Mucosa of descending colon (tissue), 3 donors: ENCODE results near the gene GPR55. TPM values are rescaled to one million over a fixed set of nuclear protein-coding genes. Genes with fewer than 3 reads are reported as not detected.

Source experiments
- ATAC-seq: fragments of 200-7000 bp; cut with Tn5 transposase; one replicate; pipeline ENCODE4 v1.9.1; 2020; ENCODE audit warnings: mild to moderate bottlenecking, moderate library complexity
- DNase-seq, 3 donors: peaks; one replicate each; pipeline ENCODE4 v3.0.0-alpha.2; 2020
- H3K36me3 ChIP-seq: fragments of 200-600 bp; one replicate; pipeline ENCODE4 v1.8.0; 2021; ENCODE audit warnings: low read depth, mild to moderate bottlenecking
- H3K4me1 ChIP-seq: fragments of 200-600 bp; one replicate; pipeline ENCODE4 v1.8.0; 2021; ENCODE audit warnings: low read depth, mild to moderate bottlenecking
- H3K4me3 ChIP-seq: fragments of 200-600 bp; one replicate; pipeline ENCODE4 v1.8.0; 2021; ENCODE audit warnings: mild to moderate bottlenecking
- H3K9me3 ChIP-seq: fragments of 200-600 bp; one replicate; pipeline ENCODE4 v1.8.0; 2021; ENCODE audit warnings: mild to moderate bottlenecking
- intact Hi-C, 2 donors: fragments of 100-400 bp; cut with DNase I in 1 of 2; cut with micrococcal nuclease in 1 of 2; formaldehyde crosslinking; loops; one replicate each; pipeline versions ENCODE4 v1.11.0 to v1.11.1; 2022; cut with DNase I, micrococcal nuclease
- total RNA-seq, 3 donors: library from RNA; stranded (reverse); fragmentation: NEBNext Ultra II Directional in 2 of 3; extraction: Animal tissue kit (Norgen Biotek cat#: 25700) in 2 of 3; gene quantifications; one replicate each; pipeline versions ENCODE4 v1.2.1 to v1.2.4, GENCODE V29; 2021 to 2023
- TF ChIP-seq, protein P1 (sequence below): fragments of 200-600 bp; IDR thresholded peaks from one replicate; pipeline ENCODE4 v1.8.0; 2022; ENCODE audit warnings: antibody characterized with exemption, mild to moderate bottlenecking
- donor health status: DM: no; HTN: no; CAD: no; lungs with moderate emphysema.
- donor health status: DM: no; HTN: no; CAD: no.
- donor health status: DM: no; HTN: yes; CAD: no.

Gene GPR55
- total RNA-seq, 3 donors from 2014 or later = 0.99 to 1.1 (median 1.1) TPM

DNA sequence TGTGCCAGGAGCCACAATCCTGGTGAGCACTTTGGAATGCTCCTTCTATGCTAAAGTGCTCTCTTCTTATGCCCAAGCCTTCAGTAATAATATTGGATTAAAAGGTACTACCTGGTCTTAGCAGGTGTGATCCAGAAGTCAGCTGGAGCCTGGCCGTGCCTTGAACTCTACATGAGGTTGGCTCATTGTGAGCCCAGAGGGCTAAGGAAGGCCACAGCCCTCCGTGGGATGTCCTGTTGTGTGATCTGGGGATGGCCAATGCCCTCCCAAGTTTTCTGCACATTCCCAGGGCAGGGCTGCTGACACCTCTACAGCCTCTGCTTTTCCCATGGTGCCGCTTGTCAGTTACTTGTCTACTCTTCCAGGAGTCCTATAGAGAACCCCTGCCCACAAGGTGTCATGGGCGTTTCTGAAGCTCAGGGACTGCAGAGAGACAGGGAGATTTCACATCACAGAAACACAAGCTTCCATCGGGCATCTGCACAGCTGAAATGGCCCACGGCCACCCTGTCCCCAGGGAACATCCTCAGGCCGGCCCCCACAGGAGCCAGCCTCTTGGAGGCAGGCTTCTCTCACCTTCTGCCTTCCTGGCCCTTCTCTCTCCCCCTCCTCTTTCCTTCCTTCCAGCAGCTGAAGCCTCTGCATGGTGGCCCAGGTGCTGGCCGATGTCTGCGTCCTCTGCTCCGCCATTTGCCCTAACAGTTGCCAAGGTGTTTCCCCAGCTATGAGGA is 27.3 kb upstream of the GPR55 start:
- Histone ChIP-seq H3K4me3 (no peak overlapping the region), H3K4me1 (no peaks in the 10 kb centered on the region), H3K9me3 (no peaks in the 10 kb centered on the region), H3K36me3 (no peaks in the 10 kb centered on the region)
- DNase-seq (no peak), ATAC-seq (no peak)
- intact Hi-C loops = no loop called here
- TF ChIP-seq, protein P1, sequence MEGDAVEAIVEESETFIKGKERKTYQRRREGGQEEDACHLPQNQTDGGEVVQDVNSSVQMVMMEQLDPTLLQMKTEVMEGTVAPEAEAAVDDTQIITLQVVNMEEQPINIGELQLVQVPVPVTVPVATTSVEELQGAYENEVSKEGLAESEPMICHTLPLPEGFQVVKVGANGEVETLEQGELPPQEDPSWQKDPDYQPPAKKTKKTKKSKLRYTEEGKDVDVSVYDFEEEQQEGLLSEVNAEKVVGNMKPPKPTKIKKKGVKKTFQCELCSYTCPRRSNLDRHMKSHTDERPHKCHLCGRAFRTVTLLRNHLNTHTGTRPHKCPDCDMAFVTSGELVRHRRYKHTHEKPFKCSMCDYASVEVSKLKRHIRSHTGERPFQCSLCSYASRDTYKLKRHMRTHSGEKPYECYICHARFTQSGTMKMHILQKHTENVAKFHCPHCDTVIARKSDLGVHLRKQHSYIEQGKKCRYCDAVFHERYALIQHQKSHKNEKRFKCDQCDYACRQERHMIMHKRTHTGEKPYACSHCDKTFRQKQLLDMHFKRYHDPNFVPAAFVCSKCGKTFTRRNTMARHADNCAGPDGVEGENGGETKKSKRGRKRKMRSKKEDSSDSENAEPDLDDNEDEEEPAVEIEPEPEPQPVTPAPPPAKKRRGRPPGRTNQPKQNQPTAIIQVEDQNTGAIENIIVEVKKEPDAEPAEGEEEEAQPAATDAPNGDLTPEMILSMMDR = no peak

GRCh38 chr2:230951396-230951795 is 26.4 kb upstream of the GPR55 start:
- TF ChIP-seq, protein P1 = no peak
- no peaks in the 10 kb centered on the region for H3K9me3 ChIP-seq
- no peak overlapping the region for H3K4me3 ChIP-seq
- H3K4me1 ChIP-seq = no peaks in the 10 kb centered on the region
- no peaks in the 10 kb centered on the region for H3K36me3 ChIP-seq
- no peak for DNase-seq
- intact Hi-C loops = no loop called here
- ATAC-seq = no peak

DNA sequence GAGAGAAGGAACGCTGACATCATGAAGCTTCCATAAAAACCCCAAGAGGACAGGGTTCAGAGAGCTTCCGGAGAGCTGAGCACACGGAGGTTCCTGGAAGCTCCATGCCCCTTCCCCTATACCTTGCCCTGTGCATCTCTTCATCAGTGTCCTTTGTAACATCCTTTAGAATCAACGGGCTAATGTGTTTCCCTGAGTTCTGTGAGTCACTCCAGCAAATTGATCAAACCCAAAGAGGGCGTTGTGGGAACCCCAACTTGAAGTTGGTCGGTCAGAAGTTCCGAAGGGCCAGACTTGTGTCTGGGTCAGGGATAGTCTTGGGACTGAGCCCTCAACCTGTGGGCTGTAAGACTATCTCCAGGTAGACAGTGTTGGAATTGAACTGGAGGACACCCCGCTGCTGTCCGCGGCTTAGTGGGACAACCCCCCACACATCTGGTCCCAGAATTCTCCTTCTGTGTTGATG is 25.9 kb upstream of the GPR55 start:
- intact Hi-C loops = no loop called here
- ATAC-seq = no peak

GRCh38 chr2:230949966-230950873 is 25.2 kb upstream of the GPR55 start:
- TF ChIP-seq, protein P1 = no peak
- no peak for ATAC-seq

More for the DNA sequence above, 25.9 kb upstream of the GPR55 start:
- H3K4me3 ChIP-seq = no peak overlapping the region
- no peaks in the 10 kb centered on the region for H3K36me3 ChIP-seq
- TF ChIP-seq, protein P1 = no peak
- DNase-seq = no peak
- H3K4me1 ChIP-seq = no peaks in the 10 kb centered on the region
- no peaks in the 10 kb centered on the region for H3K9me3 ChIP-seq

GRCh38 chr2:230947908-230948365 is 22.9 kb upstream of the GPR55 start:
- intact Hi-C loops = no loop called here
- H3K4me1 ChIP-seq = no peaks in the 10 kb centered on the region
- ATAC-seq (peak; percentile 20), DNase-seq (no peak)
- TF ChIP-seq, protein P1 = no peak
- H3K4me3 ChIP-seq = no peak overlapping the region
- no peaks in the 10 kb centered on the region for H3K36me3 ChIP-seq
- H3K9me3 ChIP-seq = no peaks in the 10 kb centered on the region

More at GRCh38 chr2:230949966-230950873, 25.2 kb upstream of the GPR55 start:
- H3K36me3 ChIP-seq = no peaks in the 10 kb centered on the region
- no peaks in the 10 kb centered on the region for H3K9me3 ChIP-seq
- DNase-seq = no peak
- H3K4me1 ChIP-seq = no peaks in the 10 kb centered on the region
- H3K4me3 ChIP-seq = no peak overlapping the region
- intact Hi-C loops = no loop called here
